AG10803 (cell line): ENCODE measurements around the gene CDC42.

Experiments
- DNase-seq: peaks from one replicate; pipeline ENCODE4 v3.0.0; 2010; ENCODE audit warnings: low read depth
- H3K4me3 ChIP-seq: 2 replicates; pipeline ENCODE4 v1.5.1; 2011; ENCODE audit warnings: mild to moderate bottlenecking, low read length, control low read depth
- CTCF ChIP-seq: conservative IDR thresholded peaks from 2 replicates; pipeline ENCODE4 v1.5.1; 2011; ENCODE audit warnings: mild to moderate bottlenecking, low read length, control low read depth, inconsistent platforms

Gene CDC42

GRCh38 chr1:22131062-22131461, 78.6 kb downstream of the CDC42 start:
- DNase-seq, result no peak
- no peak overlapping the region for H3K4me3 ChIP-seq
- no peak for TF ChIP-seq CTCF

GRCh38 chr1:22131875-22132486, 79.5 kb downstream of the CDC42 start:
- DNase-seq, result no peak
- peak; percentile 42 for TF ChIP-seq CTCF
- H3K4me3 ChIP-seq, result no peak overlapping the region

- DNase-seq, result peak; percentile 71
- no peak for TF ChIP-seq CTCF
- no peak overlapping the region for H3K4me3 ChIP-seq
These were observed 80.2 kb downstream of the CDC42 start for GRCh38 chr1:22132517-22133235.

- DNase-seq, result no peak
- TF ChIP-seq CTCF, result no peak
- H3K4me3 ChIP-seq, result no peak overlapping the region
These were observed 80.9 kb downstream of the CDC42 start for GRCh38 chr1:22133247-22133930.

GRCh38 chr1:22133931-22134324, 81.4 kb downstream of the CDC42 start:
- no peak for TF ChIP-seq CTCF
- H3K4me3 ChIP-seq, result no peak overlapping the region
- DNase-seq, result no peak

- no peak for TF ChIP-seq CTCF
- DNase-seq, result no peak
- H3K4me3 ChIP-seq, result no peak overlapping the region
These were observed 84.7 kb downstream of the CDC42 start for GRCh38 chr1:22137004-22137720.
